ENCODE measurements around the gene PFDN6. TPM values are rescaled to one million over a fixed set of nuclear protein-coding genes. Genes with fewer than 3 reads are reported as not detected.

Gene PFDN6
- total RNA-seq, 1 donor from 2014 or later, result 57.3 TPM

DNA sequence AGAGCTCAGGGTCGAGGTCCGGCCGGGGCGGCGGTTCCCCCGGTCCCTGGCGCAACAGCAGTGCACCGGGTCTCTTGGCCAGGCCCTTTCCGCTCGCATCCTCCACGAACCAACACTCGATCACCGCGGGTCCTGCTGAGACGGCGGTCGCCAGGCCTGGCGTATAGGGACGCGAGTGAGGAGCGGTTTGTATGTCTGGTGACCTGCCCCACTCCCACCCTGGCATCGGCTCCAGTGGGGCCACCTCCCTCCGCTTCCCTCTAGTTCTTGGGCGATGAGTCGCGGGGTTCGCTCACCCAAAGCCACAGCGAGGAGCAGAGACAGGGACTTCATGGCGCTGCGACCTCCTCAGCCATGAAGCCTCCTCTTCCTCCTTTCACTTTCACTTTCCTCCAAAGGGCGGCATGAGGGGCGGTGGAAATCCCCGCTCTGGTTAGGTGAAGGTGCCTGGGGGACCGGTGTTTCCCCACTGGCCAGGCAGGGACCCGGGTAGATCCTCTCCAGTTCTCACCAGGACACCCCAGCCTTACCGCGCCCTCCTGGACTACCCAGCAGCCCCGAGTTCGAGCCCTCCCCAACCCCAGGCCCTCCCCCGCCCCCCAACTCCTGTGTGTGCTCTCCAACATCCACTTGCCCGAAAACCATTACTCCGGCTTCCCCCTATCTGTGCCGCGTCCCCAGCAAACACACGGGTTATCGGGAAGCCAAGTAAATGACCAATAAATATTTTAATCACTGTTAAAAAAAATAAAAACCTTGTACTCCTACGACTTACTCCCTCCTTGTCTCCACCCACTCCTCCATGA lies 24.5 kb downstream of the PFDN6 start, which contains the start of gene TAPBP:
TAPBP (minus strand) TSS at position 370 of the 806 bp plus-strand sequence; CDS start at position 333, 37 bp downstream.
- ATAC-seq (peak; percentile 33), DNase-seq (peak; percentile 73)
- intact Hi-C loops (cut with micrococcal nuclease), result no loop called here

DNA sequence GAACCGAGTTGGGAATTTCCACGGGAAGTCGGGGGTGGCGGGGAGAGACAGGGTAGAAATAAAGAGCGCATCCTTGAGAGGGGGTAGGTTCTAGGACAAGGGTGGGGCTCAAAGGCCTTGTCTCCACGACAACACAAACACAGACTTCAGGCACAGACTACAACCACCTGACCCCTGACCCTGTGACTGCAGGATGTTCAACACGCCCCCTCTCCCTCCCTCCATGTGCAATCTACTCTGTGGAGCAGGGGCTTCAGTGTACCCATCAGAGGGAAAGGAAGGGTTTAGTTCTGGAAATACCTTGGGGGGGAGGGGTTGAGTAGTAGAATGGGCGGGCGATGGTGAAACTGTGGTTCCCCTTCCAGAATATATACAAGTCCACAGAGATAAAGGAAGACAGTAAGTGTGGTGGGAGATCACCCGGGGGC lies 25.1 kb downstream of the PFDN6 start:
- DNase-seq (peak; percentile 58), ATAC-seq (peak; percentile 20)
- intact Hi-C loops (cut with micrococcal nuclease), result no loop called here

DNA sequence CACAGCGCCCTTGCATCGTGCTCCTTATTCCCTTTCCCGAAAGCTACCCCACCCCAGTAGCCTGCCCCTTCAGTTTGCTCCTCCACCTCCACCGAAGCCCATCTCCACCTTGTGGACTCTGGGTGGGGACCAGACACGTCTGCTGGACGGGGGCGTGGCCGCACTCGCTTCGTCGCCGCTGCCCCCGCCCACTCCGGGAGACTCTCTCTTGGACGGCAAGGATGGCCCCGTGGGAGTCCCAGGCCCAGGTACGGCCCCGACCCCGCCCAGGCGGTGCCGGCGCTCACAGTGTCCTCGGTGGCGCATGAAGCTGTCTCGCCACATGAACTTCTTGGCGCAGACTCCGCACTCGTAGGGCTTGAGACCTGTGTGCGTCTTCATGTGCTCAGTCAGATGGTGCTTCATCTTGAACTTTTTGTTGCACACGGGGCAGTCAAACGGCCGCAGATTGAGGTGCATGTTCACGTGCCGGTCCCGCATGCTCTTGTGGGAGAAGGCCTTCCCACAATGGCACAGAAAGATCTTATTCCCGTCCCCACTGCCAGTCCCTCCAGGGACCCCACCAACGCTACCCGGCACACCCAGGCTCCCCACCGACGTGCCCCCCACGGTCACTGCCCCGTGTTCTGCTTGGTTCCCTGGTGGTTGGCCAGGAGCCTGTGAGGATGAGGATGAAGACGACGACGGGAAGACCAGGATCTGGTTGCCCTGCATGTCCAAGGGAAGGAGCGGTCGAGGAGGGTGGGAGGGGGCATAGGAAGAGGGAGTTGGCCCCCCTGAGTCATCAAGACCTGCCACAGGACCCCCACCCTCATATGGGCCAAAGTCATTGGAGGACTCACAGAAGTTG lies 25.8 kb downstream of the PFDN6 start:
- DNase-seq, result peak; percentile 68
- intact Hi-C loops (cut with micrococcal nuclease), result no loop called here
- no peak for ATAC-seq

DNA sequence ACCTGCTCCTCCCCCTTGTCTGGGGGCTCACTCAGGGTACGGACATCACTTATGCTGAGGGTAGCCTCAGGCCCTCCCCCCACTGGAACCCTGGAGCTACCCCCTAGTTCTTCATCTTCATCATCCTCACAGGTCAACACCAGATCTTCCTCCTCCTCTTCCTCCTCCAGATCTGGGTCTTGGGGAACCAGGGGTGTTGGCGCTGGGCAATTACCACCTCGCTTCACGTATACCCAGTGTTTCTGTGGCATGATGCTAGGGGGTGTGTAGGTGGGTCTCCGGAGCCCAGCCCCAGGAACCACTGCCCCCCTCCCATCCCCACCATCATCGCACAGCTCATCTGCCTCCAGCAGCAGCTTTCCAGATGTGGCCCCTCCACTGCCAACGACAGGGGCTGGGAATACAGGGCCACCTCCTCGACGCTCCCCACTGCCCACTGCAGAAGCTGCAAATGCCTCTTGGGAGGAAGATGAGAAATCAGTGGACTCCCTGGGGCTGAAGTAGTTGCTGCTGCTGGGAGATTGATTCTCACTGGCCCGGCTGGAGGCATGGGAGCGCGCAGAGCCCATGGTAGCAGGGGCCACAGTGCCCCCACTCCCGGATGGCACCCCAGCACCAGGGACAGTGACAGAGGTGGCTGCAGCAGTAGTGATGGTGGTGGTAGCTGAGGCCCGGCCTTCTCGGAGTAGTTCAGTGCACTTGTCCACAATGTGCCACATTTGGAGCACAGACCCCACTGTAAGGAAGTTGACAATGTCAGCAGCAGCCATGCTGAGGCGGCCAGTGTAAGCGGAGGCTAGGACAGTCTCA lies 26.6 kb downstream of the PFDN6 start:
- ATAC-seq (no peak), DNase-seq (no peak)
- intact Hi-C loops (cut with micrococcal nuclease), result no loop called here

DNA sequence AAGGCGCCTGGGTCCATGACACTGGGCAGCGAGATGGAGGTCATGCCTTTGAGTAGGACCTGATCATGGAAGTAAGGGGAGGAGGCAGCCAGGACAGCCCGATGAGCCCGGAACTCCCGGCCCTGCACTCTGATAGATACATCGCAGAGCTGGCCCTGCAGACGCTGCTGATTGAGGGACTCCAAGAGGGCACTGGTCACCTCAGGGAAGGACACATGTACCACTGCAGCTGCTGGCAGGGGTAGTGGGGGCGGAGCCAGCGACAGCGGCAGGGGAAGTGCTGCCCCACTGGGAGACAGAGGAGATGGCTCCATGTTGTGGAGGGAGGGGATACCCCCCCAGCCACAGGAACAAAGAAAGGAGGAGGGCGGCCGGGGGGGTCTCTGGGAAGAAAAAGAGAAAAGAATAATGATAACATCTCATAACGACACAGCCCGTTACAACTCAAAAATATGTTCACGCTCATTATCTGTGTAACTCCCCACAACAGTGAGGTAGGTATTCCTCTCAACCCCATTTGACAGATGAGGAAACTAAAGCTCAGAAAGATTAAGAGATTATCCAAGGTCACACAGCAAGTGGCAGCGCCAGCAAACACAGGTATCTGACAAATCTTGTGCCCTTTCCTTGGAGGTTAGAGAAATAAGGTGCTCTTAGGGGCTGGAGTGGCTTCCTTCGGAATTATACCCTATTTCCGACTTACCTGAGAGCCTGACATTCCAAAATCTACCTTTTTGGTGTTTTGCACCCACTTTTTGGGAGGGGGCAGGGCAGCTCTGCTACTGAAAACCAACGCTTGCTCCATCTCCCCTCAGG lies 27.4 kb downstream of the PFDN6 start:
- ATAC-seq (peak; percentile 0), DNase-seq (peak; percentile 68)
- intact Hi-C loops (cut with micrococcal nuclease), result no loop called here

DNA sequence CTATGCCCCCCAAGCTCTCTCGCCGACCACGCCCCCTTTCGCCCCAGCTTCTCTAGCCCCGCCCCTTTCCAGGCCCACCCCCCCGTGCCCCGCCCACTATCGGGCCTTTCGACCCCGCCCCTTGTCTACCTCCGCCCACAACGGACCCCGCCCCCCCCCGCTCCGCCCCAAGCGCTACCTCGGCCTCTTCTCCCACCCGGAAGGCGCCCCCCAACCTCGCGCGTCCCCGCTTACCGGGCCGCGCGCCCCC lies 27.9 kb downstream of the PFDN6 start:
- ATAC-seq, result peak; percentile 4
- intact Hi-C loops (cut with micrococcal nuclease), result no loop called here
- no peak for DNase-seq

DNA sequence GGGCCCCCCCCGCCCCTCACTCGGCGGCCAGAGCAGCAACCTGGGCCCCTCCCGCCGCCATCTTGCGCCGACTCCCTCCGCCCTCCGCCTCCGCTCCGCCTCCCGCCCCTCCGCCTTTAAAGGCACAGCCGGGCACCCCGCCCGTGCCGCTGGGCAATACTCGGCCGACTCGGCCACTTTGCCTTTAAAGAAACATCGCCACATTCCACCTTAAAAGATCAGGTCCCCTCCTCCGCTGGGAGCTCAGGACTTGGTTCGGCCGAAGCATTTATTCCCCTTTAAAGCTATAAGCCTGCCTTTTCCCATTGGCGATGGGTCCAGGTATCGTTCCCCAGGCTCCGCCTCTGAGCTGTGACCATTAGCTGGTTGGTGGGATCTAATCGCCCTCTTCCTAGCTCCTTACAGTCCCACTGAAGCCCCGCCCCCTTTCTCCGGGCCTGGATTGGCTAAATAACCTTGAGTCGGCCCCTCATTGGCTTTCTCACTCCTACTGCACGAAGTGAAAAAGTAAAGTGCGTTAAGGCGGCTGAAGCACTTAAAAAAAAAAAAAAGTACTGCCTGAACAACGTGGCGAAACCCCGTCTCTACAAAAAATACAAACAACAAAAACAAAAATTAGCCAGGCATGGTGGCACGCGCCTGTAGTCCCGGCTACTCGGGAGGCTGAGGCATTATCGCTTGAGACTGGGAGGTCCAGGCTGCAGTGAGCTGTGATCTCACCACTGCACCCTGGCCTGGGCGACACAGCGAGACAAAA lies 28.4 kb downstream of the PFDN6 start, which contains the start of gene ZBTB22:
ZBTB22 (minus strand) TSS at position 76 of the 757 bp plus-strand sequence. CDS start 828 bp downstream, outside the sequence.
- DNase-seq (peak; percentile 99), ATAC-seq (peak; percentile 76)
- intact Hi-C loops (cut with micrococcal nuclease), result no loop called here

DNA sequence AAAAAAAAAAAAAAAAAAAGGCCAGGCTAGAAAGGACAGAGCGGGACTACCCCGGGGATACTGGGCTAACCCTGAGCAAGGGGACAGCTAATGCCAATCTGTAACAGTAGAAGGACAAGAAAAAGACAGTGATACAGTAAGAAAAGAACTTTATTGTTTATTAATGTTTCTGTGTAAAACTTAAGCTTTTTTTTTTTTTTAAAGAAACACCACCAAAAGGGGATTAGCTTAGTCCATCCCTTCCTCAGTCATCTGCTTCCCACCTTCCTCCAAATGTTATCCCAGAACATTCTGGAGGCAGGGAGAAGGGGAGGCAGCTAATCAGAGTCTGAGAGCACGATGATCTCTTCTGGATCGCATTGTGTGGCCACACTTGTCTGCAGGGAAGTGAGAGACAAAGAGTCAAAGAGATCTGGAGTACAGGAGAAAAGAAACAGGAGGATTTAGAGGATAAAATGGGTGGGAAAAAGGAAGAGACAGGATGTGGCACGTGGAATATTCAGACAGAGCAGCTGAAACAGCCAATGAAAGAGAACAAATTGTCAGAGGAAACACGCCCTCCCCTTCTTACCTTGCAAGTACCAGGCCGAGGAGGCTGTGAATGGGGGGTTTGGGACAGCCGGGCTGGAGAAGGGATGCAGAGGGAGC lies 29.1 kb downstream of the PFDN6 start:
- ATAC-seq, result no peak
- no peak for DNase-seq
- intact Hi-C loops (cut with micrococcal nuclease), result no loop called here

DNA sequence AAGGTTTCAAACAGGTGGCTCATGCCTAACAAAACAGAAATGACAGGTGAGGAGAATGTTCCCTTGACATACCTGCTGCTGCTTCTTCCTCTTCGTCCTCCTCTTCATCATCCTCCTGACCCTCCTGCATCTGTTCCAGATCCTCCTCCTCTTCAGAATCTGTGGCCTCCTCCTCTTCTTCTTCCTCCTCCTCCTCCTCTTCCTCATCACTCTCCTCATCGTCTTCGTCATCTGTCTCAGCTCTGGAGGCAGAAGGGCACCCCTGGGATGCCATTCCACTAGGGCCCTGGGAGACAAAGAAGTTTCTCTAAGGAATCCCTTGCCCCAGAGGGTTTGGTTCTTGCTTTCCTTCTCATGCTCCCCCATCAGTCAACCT lies 30.5 kb downstream of the PFDN6 start:
- DNase-seq (no peak), ATAC-seq (no peak)
- intact Hi-C loops (cut with micrococcal nuclease), result no loop called here

DNA sequence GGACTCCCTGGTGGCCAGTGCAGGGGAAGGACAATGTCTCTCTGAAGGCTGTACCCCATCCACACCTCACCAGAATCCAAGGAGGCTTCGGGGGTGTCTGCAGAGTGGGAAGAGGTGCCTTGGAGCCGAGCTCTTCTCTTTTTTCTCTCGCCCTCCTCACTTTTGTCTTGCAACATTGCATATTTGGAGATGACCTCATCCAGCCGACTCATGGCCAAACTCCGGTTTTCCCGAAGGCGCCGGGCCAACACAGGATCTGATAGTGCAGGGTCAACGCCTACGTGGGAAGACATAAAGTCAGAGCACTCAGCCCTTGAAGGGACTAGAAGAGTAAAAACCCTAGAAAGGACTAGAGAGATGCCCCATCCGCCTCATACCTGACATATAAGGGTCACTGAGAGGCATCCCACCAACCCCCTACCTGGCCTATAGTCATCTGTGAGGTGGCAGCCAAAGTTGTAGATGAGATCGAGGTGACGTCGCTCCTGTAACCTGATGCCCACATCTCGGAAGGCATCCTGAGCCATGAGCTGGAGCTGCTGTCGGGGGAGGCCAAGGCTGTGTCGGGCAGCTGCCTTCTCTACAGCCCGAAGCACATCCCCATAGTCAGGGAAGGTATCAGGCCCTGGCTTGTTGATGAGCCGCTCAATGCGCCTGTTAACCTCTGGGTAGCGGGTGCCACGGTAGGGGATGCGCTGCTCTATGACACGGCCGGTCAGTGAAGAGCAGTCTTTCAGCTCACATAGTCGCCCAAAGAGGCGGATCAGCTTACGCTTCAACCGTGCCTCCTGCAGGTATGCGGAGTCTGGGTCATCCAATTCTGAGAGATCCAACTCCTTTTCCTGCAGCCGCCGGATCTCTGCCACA lies 31.1 kb downstream of the PFDN6 start:
- intact Hi-C loops (cut with micrococcal nuclease), result no loop called here
- no peak for ATAC-seq
- DNase-seq, result peak; percentile 77

DNA sequence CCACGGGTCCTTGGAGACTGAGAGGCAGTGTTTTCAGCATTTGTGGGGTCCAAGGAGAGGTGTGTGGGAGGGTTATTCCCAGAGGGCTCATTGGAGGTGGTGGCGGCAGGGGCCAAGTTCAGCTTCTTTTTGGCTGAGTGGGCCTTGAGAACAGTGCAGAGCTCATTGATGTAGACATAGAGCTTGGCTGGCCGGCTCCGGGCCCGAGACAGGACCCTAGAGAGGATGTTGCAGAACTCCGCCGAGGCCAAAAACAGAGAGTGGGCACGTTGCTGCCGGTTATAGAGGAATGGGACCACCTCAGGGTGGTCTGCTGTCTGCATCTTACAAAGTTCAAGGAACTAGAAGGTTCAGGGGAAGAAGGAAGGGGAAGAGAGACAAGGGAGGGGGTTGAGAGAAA lies 31.8 kb downstream of the PFDN6 start:
- no peak for DNase-seq
- ATAC-seq, result no peak
- intact Hi-C loops (cut with micrococcal nuclease), result no loop called here

DNA sequence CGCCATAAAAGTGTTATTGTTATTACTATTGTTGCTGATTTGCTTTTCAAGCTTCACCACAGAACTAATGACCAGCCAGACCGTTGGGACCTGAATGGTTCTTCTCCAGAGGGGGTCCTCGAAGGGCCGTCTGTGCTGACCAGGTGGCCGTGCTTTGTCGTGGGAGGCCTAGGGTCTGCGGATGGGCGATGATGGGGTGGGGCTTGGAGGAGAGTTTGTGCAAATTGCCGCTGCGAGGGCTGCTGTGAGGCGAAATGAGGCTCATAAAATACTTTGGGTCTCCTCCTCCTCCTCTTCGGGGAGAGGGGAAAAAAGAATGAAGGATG lies 34.2 kb downstream of the PFDN6 start:
- DNase-seq (no peak), ATAC-seq (no peak)
- intact Hi-C loops (cut with micrococcal nuclease), result no loop called here

DNA sequence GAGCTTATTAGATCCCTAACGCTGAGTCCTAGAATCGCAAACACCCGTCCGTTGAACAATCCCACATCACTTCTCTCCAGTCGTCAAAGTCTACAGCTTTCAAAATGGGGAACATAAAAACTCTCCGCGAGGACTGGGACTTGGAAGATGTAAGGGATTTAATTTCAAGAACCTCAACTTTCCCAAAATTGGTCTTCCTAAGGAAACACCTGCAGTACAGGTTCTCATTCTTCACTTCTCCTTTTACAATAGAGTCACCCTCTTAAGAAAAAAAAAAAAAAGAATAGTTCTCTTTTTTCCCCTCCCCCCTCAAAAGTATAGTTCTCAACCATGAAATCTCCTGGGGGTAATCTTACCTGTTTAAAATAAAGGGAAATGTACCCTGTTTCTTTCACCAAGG lies 34.7 kb downstream of the PFDN6 start:
- intact Hi-C loops (cut with micrococcal nuclease), result no loop called here
- no peak for ATAC-seq

DNA sequence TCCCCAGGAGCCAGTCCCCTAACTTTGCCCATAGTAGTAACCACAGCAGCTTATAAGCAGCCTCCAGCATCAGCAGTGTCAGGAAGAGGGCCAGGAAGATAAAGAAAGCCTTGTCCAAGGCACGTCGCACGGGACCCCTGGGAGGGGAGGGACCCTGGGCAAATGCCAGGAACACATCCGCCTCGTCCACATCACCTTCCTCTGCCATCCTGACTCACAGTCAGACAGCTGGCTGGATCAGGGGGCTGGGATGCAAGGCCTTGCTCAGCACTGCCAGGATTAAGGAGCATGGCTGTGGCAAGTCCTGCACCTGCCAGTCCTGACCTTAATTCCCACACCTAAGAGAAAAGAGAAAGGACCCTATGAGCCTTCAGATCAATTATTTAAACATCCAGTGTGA lies 39.7 kb downstream of the PFDN6 start:
- DNase-seq (no peak), ATAC-seq (no peak)
- intact Hi-C loops (cut with micrococcal nuclease), result no loop called here

More for the DNA sequence above, 34.7 kb downstream of the PFDN6 start:
- no peak for DNase-seq

DNA sequence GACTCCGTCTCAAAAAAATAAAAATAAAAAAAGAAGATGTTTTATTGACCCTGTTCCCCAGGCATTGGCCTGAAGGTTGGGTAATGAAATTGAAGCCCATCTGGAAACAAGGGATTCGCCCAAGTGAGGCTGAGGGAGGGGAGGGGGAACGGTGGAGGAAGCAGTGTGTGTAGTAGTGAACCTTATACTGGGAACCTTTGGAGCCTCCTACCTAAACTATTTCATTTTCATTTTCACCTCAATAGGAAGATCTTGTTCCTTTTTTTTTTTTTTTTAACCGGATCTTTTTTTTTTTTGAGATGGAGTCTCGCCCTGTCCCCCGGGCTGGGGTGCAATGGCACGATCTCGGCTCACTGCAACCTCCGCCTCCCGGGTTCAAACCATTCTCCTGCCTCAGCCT lies 41.3 kb downstream of the PFDN6 start:
- ATAC-seq, result no peak
- no peak for DNase-seq
- intact Hi-C loops (cut with micrococcal nuclease), result no loop called here

DNA sequence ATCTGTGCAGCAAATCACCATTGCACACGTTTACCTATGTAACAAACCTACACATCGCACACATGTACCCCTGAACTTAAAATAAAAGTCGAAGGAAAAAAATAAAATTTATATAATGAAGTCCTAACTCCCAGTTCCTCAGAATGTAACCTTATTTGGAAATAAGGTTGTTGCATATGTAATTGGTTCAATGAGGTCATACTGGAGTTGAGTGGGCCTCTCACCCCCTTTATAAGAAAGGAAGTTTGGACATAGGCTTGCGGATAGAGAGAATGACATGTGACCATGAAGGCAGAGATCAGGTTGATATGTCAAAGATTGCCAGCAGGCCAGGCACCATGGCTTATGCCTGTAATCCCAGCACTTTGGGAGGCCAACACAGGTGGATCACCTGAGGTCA lies 44.3 kb downstream of the PFDN6 start:
- no peak for ATAC-seq
- DNase-seq, result no peak
- intact Hi-C loops (cut with micrococcal nuclease), result no loop called here

DNA sequence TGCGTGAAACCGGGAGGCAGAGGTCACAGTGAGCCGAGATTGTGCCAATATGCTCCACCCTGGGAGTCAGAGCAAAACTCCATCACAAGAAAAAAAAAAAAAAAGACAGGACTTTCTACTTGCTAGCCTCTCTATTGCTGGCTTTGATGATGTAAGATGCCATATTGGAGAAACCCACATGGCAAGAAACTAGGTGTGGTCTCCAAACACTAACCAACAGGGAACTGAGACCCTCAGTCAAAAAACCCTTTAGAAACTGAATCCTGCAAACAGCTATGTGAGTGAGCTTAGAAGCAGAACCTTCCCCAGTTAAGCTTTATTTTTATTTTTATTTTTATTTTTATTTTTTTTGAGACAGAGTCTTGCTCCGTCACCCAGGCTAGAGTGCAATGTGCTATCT lies 46.5 kb downstream of the PFDN6 start:
- intact Hi-C loops (cut with micrococcal nuclease), result no loop called here

More for the DNA sequence above, 46.5 kb downstream of the PFDN6 start:
- no peak for ATAC-seq
- no peak for DNase-seq
